DMS114 treated with DMSO at 0.1 percent for 48 hours (cell line): Measurements from ENCODE around the gene SUPT5H.

Source experiments
- DNase-seq: peaks from one replicate; lab custom pipeline; 2025; ENCODE audit not compliant: unreplicated experiment; lab: John Stamatoyannopoulos, UW

Gene SUPT5H

DNA sequence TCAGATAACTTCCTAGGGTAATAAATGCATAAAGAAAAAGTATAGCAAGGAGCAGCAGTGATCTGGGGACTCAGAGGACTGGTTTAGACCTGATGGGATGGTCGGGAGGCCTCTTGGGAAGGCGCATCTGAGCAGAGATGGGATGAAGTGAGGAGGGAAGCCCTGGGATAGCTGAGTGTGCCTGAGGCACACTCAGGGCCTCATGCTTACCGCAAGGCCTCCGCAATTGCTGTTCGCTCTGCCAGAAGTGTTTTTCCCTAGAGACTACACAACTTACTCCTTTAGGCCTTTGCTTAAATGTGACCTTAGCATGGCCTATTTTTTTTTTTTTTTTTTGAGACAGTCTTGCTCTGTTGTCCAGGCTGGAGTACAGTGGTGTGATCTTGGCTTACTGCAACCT is 49.3 kb downstream of the SUPT5H start:
- no peak for DNase-seq

DNA sequence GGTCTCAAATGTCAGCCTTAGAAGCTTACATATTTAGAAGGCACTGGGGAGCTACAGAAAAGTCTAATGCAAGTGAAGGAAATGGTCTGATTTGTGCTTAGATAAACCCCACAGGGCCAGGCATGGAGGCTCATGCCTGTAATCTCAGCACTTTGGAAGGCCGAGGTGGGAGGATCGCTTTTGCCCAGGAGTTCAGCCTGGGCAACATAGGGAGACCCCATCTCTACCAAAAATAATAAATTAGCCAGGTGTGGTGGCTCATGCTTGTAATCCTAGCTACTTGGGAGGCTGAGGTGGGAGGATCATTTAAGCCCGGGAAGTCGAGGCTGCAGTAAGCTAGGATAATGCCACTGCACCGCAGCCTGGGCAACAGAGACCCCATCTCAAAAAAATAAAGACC is 50.7 kb downstream of the SUPT5H start:
- DNase-seq, result no peak

- no peak for DNase-seq
These were observed 52.3 kb downstream of the SUPT5H start for GRCh38 chr19:39497701-39497995.

- DNase-seq, result peak; percentile 68
These were observed 52.8 kb downstream of the SUPT5H start for GRCh38 chr19:39497996-39498797.

DNA sequence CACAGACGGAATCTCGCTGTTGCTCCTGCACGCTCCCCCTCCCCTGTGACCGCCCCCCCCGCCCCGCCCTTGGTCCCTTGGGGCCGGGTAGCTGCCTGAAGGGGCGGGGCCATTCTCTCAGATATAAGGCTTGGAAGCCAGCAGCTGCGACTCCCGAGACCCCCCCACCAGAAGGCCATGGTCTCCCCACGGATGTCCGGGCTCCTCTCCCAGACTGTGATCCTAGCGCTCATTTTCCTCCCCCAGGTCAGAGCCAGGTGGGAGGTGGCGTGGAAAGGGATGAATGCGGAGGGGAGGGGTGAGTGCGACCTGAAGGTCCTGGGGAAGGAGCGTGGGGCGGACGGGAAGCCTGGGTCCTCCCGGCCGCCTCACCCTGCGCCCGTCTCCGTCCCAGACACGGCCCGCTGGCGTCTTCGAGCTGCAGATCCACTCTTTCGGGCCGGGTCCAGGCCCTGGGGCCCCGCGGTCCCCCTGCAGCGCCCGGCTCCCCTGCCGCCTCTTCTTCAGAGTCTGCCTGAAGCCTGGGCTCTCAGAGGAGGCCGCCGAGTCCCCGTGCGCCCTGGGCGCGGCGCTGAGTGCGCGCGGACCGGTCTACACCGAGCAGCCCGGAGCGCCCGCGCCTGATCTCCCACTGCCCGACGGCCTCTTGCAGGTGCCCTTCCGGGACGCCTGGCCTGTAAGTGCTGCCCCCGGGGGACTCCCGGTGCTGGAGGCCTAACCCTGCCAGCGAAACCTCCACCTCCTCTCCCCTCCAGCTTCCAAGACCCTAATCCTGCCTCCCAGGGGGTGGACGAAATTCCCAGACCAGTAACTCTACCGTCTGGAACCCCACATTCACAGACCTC is 53.6 kb downstream of the SUPT5H start, which contains the start of gene DLL3:
Gene DLL3 (plus strand): TSS at position 150 of the 845 bp plus-strand sequence. CDS start 28 bp downstream, at position 178.
- DNase-seq, result no peak

DNA sequence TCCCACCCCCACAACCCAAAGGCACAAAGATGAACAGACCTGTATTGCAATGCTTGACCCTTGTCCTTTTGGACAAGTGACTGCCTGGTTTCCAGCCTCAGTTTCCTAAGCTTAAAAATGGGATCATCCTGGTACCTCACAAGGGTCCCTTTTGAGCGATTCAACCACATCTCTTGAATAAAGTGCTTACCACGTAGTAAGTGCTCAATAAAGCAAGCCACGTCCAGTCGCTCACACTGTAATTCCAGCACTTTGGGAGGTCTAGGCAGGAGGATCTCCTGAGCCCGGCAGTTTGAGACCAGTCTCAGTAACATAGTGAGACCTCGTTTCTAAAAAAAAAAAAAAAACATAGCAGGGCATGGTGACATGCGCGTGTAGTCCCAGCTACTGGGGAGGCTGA is 54.5 kb downstream of the SUPT5H start:
- no peak for DNase-seq

GRCh38 chr19:39500543-39500942 is 55.2 kb downstream of the SUPT5H start:
- DNase-seq, result no peak

DNA sequence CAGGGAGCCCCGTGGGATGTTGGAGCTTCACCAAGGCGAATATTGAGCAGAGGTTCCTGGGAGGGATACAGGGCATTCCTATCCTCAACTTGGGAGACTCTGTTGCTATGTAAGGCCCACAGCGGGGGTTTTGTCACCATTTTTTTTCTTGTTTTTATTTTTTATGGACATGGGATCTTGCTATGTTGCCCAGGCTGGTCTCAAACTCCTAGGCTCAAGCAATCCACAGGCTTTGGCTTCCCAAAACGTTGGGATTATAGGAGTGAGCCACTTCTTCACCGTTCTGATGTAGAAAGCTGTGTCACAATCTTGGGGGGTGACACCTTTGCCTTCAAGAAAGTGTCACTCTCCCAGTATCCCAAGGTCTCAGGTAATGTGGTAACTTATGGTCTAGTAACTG is 56.0 kb downstream of the SUPT5H start:
- DNase-seq, result no peak

DNA sequence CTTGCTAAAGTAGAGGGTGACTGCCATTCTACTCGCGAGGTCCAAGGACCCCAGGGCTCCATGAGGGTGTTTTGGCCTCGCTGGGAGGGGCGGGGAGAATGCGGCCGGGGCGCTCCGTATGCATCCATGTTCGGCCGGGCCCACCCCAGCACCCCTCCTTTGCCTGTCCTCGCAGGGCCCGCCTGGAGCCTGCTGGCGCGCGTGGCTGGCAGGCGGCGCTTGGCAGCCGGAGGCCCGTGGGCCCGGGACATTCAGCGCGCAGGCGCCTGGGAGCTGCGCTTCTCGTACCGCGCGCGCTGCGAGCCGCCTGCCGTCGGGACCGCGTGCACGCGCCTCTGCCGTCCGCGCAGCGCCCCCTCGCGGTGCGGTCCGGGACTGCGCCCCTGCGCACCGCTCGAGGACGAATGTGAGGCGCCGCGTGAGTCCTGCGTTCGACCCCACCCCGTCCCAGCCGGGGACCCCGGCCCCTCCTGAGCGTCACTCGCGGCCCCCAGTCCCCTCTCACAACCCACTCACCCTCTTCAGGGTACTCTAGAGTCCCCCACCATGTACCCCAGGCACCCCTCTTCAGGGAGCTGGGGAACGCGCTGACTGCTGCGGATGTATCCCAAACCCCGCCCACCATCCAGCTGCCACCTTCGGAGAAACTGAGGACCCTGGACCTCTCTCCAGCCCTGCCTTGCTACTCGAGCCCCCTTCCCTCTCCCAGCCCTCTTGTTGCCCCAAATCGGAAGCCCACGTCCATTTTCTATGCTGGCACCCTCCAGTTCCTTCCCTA is 57.4 kb downstream of the SUPT5H start:
- no peak for DNase-seq

GRCh38 chr19:39506598-39506943 is 61.2 kb downstream of the SUPT5H start:
- no peak for DNase-seq

GRCh38 chr19:39506944-39507714 is 61.7 kb downstream of the SUPT5H start:
- DNase-seq, result peak; percentile 80

- DNase-seq, result no peak
These were observed 62.5 kb downstream of the SUPT5H start for GRCh38 chr19:39507715-39508364.

- no peak for DNase-seq
These were observed 63.2 kb downstream of the SUPT5H start for GRCh38 chr19:39508629-39509028.

- DNase-seq, result no peak
These were observed 63.9 kb downstream of the SUPT5H start for GRCh38 chr19:39509233-39509632.

- no peak for DNase-seq
These were observed 67.6 kb downstream of the SUPT5H start for GRCh38 chr19:39512988-39513387.

GRCh38 chr19:39514840-39515550 is 69.6 kb downstream of the SUPT5H start, which contains the start of gene SELENOV:
Gene SELENOV (plus strand): TSS chr19:39515139. CDS start chr19:39515213, 74 bp downstream.
- no peak for DNase-seq

DNA sequence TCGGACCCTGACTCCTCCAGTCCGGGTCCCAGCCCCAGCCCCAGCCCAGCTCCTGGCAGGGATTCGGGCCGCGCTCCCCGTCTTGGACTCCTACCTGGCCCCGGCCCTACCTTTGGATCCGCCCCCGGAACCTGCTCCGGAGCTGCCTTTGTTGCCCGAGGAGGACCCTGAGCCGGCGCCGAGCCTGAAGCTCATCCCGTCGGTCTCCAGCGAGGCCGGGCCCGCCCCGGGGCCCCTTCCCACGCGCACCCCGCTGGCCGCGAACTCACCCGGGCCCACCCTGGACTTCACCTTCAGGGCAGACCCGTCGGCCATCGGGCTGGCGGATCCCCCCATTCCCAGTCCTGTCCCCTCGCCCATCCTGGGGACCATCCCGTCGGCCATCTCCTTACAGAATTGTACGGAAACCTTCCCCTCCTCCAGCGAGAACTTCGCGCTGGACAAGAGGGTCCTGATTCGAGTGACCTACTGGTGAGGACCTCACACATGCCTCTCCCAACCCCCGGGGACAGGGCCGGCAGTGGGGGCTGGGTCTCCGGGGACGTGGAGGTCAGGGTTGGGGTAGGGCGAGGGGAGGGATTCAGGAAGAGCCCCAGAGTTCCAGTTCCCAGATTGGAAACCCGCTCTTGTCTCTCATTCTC is 70.3 kb downstream of the SUPT5H start:
- no peak for DNase-seq

GRCh38 chr19:39516270-39516669 is 70.9 kb downstream of the SUPT5H start:
- DNase-seq, result no peak

GRCh38 chr19:39517432-39517831 is 72.0 kb downstream of the SUPT5H start:
- DNase-seq, result no peak
